IMR-90 (cell line): ENCODE measurements around the gene TSC2.

Experiments
- CEBPB ChIP-seq: IDR thresholded peaks from 2 replicates; pipeline ENCODE4 v1.6.1; 2012; ENCODE audit warnings: low read depth, low read length, improper control_type of control experiment
- MAZ ChIP-seq: IDR thresholded peaks from 2 replicates; pipeline ENCODE4 v1.6.1; 2012; ENCODE audit warnings: low read depth, mild to moderate bottlenecking, low read length, improper control_type of control experiment, moderate library complexity, borderline replicate concordance
- MXI1 ChIP-seq: IDR thresholded peaks from 2 replicates; pipeline ENCODE4 v1.6.1; 2012; ENCODE audit warnings: low read depth, mild to moderate bottlenecking, low read length, moderate library complexity, borderline replicate concordance
- NFE2L2 ChIP-seq: fragments of 150-350 bp; IDR thresholded peaks from 2 replicates; pipeline ENCODE4 v1.6.1; 2016; ENCODE audit warnings: low read depth, mild to moderate bottlenecking, low read length
- POLR2A ChIP-seq: IDR thresholded peaks from 2 replicates; pipeline ENCODE4 v1.6.1; 2012; ENCODE audit warnings: mild to moderate bottlenecking, low read depth, low read length
- RAD21 ChIP-seq: IDR thresholded peaks from 2 replicates; pipeline ENCODE4 v1.6.1; 2012; ENCODE audit warnings: low read length, improper control_type of control experiment
- SMC3 ChIP-seq: fragments of 150-350 bp; IDR thresholded peaks from 2 replicates; pipeline ENCODE4 v1.6.1; 2016; ENCODE audit warnings: low read depth, mild to moderate bottlenecking, antibody characterized with exemption, low read length, moderate library complexity
- TF ChIP-seq, protein P1 (sequence below): conservative IDR thresholded peaks from 2 replicates; pipeline ENCODE4 v1.5.1; 2012; ENCODE audit warnings: mild to moderate bottlenecking, low read depth, low read length, improper control_type of control experiment

DNA sequence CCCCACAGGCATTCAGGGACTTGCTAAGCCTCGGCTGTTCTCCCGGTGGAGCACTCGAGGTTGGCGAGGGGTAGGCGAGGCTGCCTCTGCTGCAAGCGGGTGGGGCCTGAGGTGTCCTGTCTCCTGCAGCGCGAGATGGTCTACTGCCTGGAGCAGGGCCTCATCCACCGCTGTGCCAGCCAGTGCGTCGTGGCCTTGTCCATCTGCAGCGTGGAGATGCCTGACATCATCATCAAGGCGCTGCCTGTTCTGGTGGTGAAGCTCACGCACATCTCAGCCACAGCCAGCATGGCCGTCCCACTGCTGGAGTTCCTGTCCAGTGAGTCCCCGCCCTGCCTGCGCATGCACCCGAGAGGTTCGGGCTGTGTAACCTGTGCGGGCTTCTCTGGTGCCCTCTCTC lies 26.3 kb downstream of the TSC2 start:
- no peak for TF ChIP-seq POLR2A
- TF ChIP-seq, protein P1, sequence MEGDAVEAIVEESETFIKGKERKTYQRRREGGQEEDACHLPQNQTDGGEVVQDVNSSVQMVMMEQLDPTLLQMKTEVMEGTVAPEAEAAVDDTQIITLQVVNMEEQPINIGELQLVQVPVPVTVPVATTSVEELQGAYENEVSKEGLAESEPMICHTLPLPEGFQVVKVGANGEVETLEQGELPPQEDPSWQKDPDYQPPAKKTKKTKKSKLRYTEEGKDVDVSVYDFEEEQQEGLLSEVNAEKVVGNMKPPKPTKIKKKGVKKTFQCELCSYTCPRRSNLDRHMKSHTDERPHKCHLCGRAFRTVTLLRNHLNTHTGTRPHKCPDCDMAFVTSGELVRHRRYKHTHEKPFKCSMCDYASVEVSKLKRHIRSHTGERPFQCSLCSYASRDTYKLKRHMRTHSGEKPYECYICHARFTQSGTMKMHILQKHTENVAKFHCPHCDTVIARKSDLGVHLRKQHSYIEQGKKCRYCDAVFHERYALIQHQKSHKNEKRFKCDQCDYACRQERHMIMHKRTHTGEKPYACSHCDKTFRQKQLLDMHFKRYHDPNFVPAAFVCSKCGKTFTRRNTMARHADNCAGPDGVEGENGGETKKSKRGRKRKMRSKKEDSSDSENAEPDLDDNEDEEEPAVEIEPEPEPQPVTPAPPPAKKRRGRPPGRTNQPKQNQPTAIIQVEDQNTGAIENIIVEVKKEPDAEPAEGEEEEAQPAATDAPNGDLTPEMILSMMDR = no peak
- no peak for TF ChIP-seq NFE2L2
- TF ChIP-seq RAD21 = no peak
- no peak for TF ChIP-seq MAZ
- TF ChIP-seq CEBPB = no peak
- TF ChIP-seq SMC3 = no peak
- no peak for TF ChIP-seq MXI1
